ENCODE results near the gene GRK5. TPM values are rescaled to one million over a fixed set of nuclear protein-coding genes. Genes with fewer than 3 reads are reported as not detected.

GRK5 gene
- total RNA-seq, 1 donor from 2014 or later, result 52.8 TPM

DNA sequence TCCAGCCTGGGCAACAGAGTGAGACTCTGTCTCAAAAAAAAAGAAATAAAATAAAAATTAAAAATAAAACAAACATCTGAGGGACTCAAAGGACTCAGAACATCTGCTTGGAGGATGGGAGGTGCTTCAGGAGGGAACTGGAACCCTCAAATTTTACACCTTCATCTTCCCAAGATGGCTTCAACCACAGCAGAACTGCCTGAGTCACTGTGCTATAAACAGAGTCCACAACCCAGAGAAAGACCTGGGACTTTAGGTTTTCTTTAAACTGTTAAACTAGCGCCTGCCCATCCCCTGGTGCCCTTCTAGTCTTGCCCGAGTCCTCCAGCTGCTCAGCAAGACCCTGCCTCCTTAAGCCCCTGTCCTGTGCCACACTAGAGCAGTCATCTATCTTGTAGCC, 294.3 kb downstream of the GRK5 start:
- H3K36me3 ChIP-seq, result no peaks in the 10 kb centered on the region
- no peak overlapping the region for H3K4me3 ChIP-seq
- H3K9me3 ChIP-seq (replicated peaks), result no peaks in the 10 kb centered on the region
- intact Hi-C loops (cut with micrococcal nuclease), result no loop called here
- H3K27me3 ChIP-seq (ENCODE audit: low read depth), result peaks cover 13% of the 10 kb centered on the region
- no peak for DNase-seq
- TF ChIP-seq CTCF (IDR thresholded peaks at IDR 0.05; ENCODE audit: borderline replicate concordance), result no peak
- no peaks in the 10 kb centered on the region for H3K4me1 ChIP-seq
- no peak overlapping the region for H3K27ac ChIP-seq (replicated peaks)

DNA sequence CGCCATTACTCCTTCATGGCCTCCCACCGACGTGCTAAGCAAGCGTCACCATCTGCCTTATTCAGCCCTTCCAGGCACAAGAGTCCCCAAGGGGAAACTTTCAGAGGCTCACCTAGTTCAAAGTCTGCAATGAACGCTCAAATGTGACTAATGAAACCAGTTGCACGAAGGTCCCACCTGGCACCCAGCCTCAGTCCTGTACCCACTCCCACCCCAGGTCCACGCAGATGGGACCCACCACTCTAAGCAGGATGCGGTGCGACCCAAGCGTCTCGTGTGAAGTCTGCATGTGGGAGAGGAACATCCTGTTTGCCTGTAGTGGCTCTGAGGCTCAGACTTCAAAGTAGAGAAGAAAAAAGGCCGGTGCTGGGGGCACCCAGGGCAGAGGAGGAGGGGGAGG, 294.8 kb downstream of the GRK5 start:
- intact Hi-C loops (cut with micrococcal nuclease), result no loop called here
- no peaks in the 10 kb centered on the region for H3K9me3 ChIP-seq (replicated peaks)
- peaks cover 13% of the 10 kb centered on the region for H3K27me3 ChIP-seq (ENCODE audit: low read depth)
- no peak overlapping the region for H3K27ac ChIP-seq (replicated peaks)
- no peak overlapping the region for H3K4me3 ChIP-seq
- H3K36me3 ChIP-seq, result no peaks in the 10 kb centered on the region
- no peak for DNase-seq
- H3K4me1 ChIP-seq, result no peaks in the 10 kb centered on the region
- no peak for TF ChIP-seq CTCF (IDR thresholded peaks at IDR 0.05; ENCODE audit: borderline replicate concordance)

- Histone ChIP-seq H3K27ac (replicated peaks) (no peak overlapping the region), H3K4me1 (no peaks in the 10 kb centered on the region), H3K36me3 (no peaks in the 10 kb centered on the region), H3K27me3 (ENCODE audit: low read depth) (peaks cover 13% of the 10 kb centered on the region), H3K4me3 (no peak overlapping the region), H3K9me3 (replicated peaks) (no peaks in the 10 kb centered on the region)
- intact Hi-C loops (cut with micrococcal nuclease), result no loop called here
- no peak for TF ChIP-seq CTCF (IDR thresholded peaks at IDR 0.05; ENCODE audit: borderline replicate concordance)
- DNase-seq, result no peak
These were observed 295.3 kb downstream of the GRK5 start for GRCh38 chr10:119502618-119503155.

GRCh38 chr10:119503821-119504220, 296.4 kb downstream of the GRK5 start:
- no peak for TF ChIP-seq CTCF (IDR thresholded peaks at IDR 0.05; ENCODE audit: borderline replicate concordance)

GRCh38 chr10:119504651-119505050, 297.3 kb downstream of the GRK5 start:
- Histone ChIP-seq H3K4me3 (no peak overlapping the region), H3K27ac (replicated peaks) (no peak overlapping the region), H3K27me3 (ENCODE audit: low read depth) (peaks cover 13% of the 10 kb centered on the region), H3K4me1 (no peaks in the 10 kb centered on the region), H3K36me3 (no peaks in the 10 kb centered on the region), H3K9me3 (replicated peaks) (no peaks in the 10 kb centered on the region)
- intact Hi-C loops (cut with micrococcal nuclease), result no loop called here
- no peak for DNase-seq
- no peak for TF ChIP-seq CTCF (IDR thresholded peaks at IDR 0.05; ENCODE audit: borderline replicate concordance)

More at GRCh38 chr10:119503821-119504220, 296.4 kb downstream of the GRK5 start:
- intact Hi-C loops (cut with micrococcal nuclease), result no loop called here
- no peak overlapping the region for H3K4me3 ChIP-seq
- no peaks in the 10 kb centered on the region for H3K36me3 ChIP-seq
- H3K27ac ChIP-seq (replicated peaks), result no peak overlapping the region
- no peaks in the 10 kb centered on the region for H3K4me1 ChIP-seq
- DNase-seq, result no peak
- no peaks in the 10 kb centered on the region for H3K9me3 ChIP-seq (replicated peaks)
- peaks cover 13% of the 10 kb centered on the region for H3K27me3 ChIP-seq (ENCODE audit: low read depth)

All from left ventricle myocardium inferior (tissue), 1 donor.